NCI-H1105 (cell line): Measurements from ENCODE around the gene ZNF646.
"Not testable (repeated sequence)": the region's sequence is repeated elsewhere in the genome, so short reads cannot be mapped to it uniquely, and the experiment has no call there.

Experiments used
- DNase-seq: peaks from one replicate; lab custom pipeline; 2025; lab: John Stamatoyannopoulos, UW

Gene ZNF646

GRCh38 chr16:31084584-31085302, 10.5 kb downstream of the ZNF646 start:
- no peak for DNase-seq

- no peak for DNase-seq
Measured at GRCh38 chr16:31085411-31085810, 11.2 kb downstream of the ZNF646 start.

- DNase-seq: no peak
Measured at GRCh38 chr16:31085873-31086628, 11.8 kb downstream of the ZNF646 start.

- DNase-seq: no peak
Measured at GRCh38 chr16:31086629-31086906, 12.3 kb downstream of the ZNF646 start.

GRCh38 chr16:31087481-31087880, 13.3 kb downstream of the ZNF646 start:
- DNase-seq: no peak

- DNase-seq: no peak
Measured at GRCh38 chr16:31087971-31088370, 13.7 kb downstream of the ZNF646 start.

- no peak for DNase-seq
Measured at GRCh38 chr16:31088459-31089183, 14.4 kb downstream of the ZNF646 start, which contains the start of gene PRSS53. TSS of gene PRSS53 (minus strand) at chr16:31088943. CDS start at chr16:31088809, 134 bp downstream.

- no peak for DNase-seq
Measured at GRCh38 chr16:31089199-31089598, 15.0 kb downstream of the ZNF646 start.

- no peak for DNase-seq
Measured at GRCh38 chr16:31090540-31090939, 16.3 kb downstream of the ZNF646 start.

GRCh38 chr16:31092330-31092729, 18.1 kb downstream of the ZNF646 start:
- no peak for DNase-seq

- peak; percentile 11 for DNase-seq
Measured at GRCh38 chr16:31093132-31093703, 19.0 kb downstream of the ZNF646 start.

GRCh38 chr16:31094088-31094423, 19.8 kb downstream of the ZNF646 start:
- no peak for DNase-seq

- DNase-seq: peak; percentile 95
Measured at GRCh38 chr16:31094424-31095120, 20.4 kb downstream of the ZNF646 start, which contains the start of gene VKORC1. TSS of gene VKORC1 (minus strand) at chr16:31094797. CDS start at chr16:31094729, 68 bp downstream.

- DNase-seq: no peak
Measured at GRCh38 chr16:31099860-31100638, 25.8 kb downstream of the ZNF646 start.

- DNase-seq: not testable (repeated sequence)
Measured at GRCh38 chr16:31100876-31101641, 26.8 kb downstream of the ZNF646 start.

GRCh38 chr16:31105677-31106213, 31.5 kb downstream of the ZNF646 start:
- DNase-seq: no peak

- no peak for DNase-seq
Measured at GRCh38 chr16:31106509-31107464, 32.6 kb downstream of the ZNF646 start.

- no peak for DNase-seq
Measured at GRCh38 chr16:31107465-31107867, 33.2 kb downstream of the ZNF646 start.
